ENCODE results near the gene KIRREL2. TPM values are rescaled to one million over a fixed set of nuclear protein-coding genes. Genes with fewer than 3 reads are reported as not detected.

Gene KIRREL2
- total and polyA plus RNA-seq, 9 of the 15 experiments (the other 6 are each of a cell fraction or from before 2014, with no cell fraction given): 0.01 to 0.12 (median 0.09) TPM; not detected in 4

DNA sequence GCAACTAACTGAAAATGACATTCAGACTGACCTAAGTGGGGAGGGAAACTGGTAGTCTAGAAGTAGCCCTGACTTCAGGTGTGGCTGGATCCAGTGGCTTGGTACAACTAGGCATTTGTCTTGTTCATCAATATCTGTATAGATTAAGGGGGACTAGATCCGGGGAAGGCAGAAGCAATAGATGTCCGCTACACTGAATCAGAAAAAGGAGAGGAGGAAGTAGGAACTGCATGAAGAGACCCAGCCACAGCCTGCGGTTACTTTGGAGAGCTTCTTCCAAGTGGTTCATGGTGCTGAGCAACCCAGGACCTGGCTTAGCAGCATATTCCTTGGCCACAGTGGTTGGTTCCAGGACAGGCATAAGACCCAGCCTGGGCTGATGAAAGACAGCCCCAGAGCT, 34.1 kb upstream of the KIRREL2 start (continued):
- TF ChIP-seq ZNF384 (IDR thresholded peaks at IDR 0.05; ENCODE audit: low read depth, low read length) (peak; percentile 75), TRIM24 (IDR thresholded peaks at IDR 0.05) (no peak), MAZ (CRISPR knock-in tag; conservative IDR thresholded peaks at IDR 0.05 in 1 of 2, IDR thresholded peaks at IDR 0.05 in 1 of 2) (no peak), SPI1 (IDR thresholded peaks at IDR 0.05; ENCODE audit: borderline replicate concordance, low read depth, low read length) (peak; percentile 65; the same call in 1 of the 2 replicates), TFAM (CRISPR knock-in tag; conservative IDR thresholded peaks at IDR 0.05) (no peak), DIDO1 (tag; IDR thresholded peaks at IDR 0.05; ENCODE audit: low read depth) (peak; percentile 62; the same call in 1 of the 2 replicates), FOXJ2 (tag; IDR thresholded peaks at IDR 0.05) (no peak), GTF2A2 (tag; IDR thresholded peaks at IDR 0.05) (no peak), BHLHE40 (IDR thresholded peaks at IDR 0.05; ENCODE audit: low read length) (no peak), ZC3H8 (IDR thresholded peaks at IDR 0.05) (no peak), JUND (IDR thresholded peaks at IDR 0.05; ENCODE audit: borderline replicate concordance, low read depth, low read length) (no peak), JUND (tag; IDR thresholded peaks at IDR 0.05; ENCODE audit: borderline replicate concordance, low read depth, low read length) (peak; percentile 36; the same call in 1 of the 3 replicates), CREM (IDR thresholded peaks at IDR 0.05; ENCODE audit: low read depth) (0 out of 2 replicates have a peak, but pooled peaks have one; percentile 13)
- TF ChIP-seq, protein P1, sequence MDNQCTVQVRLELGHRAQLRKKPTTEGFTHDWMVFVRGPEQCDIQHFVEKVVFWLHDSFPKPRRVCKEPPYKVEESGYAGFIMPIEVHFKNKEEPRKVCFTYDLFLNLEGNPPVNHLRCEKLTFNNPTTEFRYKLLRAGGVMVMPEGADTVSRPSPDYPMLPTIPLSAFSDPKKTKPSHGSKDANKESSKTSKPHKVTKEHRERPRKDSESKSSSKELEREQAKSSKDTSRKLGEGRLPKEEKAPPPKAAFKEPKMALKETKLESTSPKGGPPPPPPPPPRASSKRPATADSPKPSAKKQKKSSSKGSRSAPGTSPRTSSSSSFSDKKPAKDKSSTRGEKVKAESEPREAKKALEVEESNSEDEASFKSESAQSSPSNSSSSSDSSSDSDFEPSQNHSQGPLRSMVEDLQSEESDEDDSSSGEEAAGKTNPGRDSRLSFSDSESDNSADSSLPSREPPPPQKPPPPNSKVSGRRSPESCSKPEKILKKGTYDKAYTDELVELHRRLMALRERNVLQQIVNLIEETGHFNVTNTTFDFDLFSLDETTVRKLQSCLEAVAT (IDR thresholded peaks at IDR 0.05): peak in 1 of 2 experiments; percentile 99; a peak in 2 of 4 replicates
- TF ChIP-seq, protein P2, sequence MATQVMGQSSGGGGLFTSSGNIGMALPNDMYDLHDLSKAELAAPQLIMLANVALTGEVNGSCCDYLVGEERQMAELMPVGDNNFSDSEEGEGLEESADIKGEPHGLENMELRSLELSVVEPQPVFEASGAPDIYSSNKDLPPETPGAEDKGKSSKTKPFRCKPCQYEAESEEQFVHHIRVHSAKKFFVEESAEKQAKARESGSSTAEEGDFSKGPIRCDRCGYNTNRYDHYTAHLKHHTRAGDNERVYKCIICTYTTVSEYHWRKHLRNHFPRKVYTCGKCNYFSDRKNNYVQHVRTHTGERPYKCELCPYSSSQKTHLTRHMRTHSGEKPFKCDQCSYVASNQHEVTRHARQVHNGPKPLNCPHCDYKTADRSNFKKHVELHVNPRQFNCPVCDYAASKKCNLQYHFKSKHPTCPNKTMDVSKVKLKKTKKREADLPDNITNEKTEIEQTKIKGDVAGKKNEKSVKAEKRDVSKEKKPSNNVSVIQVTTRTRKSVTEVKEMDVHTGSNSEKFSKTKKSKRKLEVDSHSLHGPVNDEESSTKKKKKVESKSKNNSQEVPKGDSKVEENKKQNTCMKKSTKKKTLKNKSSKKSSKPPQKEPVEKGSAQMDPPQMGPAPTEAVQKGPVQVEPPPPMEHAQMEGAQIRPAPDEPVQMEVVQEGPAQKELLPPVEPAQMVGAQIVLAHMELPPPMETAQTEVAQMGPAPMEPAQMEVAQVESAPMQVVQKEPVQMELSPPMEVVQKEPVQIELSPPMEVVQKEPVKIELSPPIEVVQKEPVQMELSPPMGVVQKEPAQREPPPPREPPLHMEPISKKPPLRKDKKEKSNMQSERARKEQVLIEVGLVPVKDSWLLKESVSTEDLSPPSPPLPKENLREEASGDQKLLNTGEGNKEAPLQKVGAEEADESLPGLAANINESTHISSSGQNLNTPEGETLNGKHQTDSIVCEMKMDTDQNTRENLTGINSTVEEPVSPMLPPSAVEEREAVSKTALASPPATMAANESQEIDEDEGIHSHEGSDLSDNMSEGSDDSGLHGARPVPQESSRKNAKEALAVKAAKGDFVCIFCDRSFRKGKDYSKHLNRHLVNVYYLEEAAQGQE (IDR thresholded peaks at IDR 0.05; ENCODE audit: borderline replicate concordance): peak; percentile 87
- TF ChIP-seq, protein P2 (CRISPR knock-in tag; IDR thresholded peaks at IDR 0.05; ENCODE audit: low read depth): no peak
- TF ChIP-seq, protein P3, sequence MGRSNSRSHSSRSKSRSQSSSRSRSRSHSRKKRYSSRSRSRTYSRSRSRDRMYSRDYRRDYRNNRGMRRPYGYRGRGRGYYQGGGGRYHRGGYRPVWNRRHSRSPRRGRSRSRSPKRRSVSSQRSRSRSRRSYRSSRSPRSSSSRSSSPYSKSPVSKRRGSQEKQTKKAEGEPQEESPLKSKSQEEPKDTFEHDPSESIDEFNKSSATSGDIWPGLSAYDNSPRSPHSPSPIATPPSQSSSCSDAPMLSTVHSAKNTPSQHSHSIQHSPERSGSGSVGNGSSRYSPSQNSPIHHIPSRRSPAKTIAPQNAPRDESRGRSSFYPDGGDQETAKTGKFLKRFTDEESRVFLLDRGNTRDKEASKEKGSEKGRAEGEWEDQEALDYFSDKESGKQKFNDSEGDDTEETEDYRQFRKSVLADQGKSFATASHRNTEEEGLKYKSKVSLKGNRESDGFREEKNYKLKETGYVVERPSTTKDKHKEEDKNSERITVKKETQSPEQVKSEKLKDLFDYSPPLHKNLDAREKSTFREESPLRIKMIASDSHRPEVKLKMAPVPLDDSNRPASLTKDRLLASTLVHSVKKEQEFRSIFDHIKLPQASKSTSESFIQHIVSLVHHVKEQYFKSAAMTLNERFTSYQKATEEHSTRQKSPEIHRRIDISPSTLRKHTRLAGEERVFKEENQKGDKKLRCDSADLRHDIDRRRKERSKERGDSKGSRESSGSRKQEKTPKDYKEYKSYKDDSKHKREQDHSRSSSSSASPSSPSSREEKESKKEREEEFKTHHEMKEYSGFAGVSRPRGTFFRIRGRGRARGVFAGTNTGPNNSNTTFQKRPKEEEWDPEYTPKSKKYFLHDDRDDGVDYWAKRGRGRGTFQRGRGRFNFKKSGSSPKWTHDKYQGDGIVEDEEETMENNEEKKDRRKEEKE (IDR thresholded peaks at IDR 0.05; ENCODE audit: borderline replicate concordance in 1 of 2, control insufficient read depth in 1 of 2, low read depth in 2 of 2, low read length in 1 of 2): no peak
